Kidney capillary endothelial cell (primary cell): ENCODE measurements around the gene UVRAG.
"Not testable (repeated sequence)": the region's sequence is repeated elsewhere in the genome, so short reads cannot be mapped to it uniquely, and the experiment has no call there.

Experiments used
- DNase-seq: peaks from one replicate; pipeline ENCODE4 v3.0.0-alpha.2; 2018; ENCODE audit warnings: low spot score

The UVRAG gene

DNA sequence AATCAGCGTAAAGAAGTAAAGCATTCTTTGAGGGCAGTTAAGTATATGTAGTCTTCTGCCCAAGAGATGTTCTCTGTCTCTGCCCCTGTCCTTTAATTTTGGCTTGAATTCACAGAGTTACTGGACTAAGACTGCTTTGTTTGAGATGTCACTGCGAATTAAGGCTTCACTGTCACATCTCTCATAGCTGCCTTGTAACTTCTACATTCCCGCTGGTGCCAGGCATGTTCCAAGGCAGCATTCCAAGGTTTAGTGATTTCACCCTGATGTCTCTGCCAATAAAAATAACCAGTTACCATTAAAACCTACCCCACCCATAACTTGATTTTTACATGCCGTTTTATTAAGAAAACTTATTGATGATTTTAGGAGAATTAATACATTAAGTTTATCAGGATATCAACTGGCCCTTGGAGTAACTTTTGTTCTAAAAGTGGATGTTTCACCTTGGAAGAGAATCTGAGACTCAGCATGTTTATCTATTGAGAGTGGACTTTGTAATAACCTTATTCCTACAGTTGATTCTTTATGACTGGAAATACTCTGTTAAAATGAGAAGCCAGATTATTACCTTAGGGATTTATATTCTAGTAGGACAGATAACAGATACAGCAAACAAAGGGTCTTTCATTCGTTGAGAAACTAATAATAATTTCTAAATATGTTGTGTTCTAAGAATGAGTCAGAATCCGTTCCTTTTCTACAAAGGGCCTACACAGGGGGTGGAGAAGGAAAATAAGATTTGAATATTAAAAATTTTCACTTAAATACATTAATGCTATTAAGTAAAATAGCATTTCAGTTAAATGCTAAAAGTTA, 110.2 kb downstream of the UVRAG start:
- no peak for DNase-seq

DNA sequence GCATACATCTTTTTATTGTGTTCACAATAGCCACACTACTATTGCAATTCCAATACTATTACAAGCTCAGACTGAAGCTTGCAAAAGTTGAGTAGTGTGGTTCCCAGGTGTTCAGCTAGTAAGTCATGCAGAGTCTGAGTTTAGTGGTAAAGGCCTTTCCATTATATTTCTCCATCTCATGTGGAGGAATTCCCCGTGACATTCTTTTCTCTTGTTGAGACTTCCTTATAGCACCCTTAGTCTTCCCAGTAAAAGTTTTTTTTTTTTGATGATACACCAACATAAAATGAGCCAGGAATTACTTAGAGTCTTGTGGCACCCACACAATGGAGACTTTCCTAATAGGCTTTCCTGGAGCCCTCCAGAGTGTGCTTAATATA, 110.8 kb downstream of the UVRAG start:
- no peak for DNase-seq

DNA sequence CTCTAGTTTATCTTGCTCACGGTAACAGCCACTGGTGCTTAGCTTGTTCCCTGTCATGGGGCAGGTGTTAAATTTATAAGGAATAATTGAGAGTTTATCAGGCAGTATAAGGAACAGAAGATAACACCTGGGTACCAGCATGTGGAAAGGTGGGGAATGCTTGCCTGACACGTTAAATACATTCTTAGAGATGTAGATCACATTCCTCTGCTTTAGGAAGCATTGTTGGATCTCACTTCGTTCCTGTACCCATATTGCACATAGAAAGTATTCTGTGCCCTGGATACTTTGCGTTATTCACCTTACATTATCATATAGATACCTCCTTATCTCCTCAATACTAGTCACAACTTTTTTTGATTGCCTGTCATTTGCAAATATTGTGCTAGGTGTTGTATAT, 114.7 kb downstream of the UVRAG start:
- DNase-seq, result no peak

DNA sequence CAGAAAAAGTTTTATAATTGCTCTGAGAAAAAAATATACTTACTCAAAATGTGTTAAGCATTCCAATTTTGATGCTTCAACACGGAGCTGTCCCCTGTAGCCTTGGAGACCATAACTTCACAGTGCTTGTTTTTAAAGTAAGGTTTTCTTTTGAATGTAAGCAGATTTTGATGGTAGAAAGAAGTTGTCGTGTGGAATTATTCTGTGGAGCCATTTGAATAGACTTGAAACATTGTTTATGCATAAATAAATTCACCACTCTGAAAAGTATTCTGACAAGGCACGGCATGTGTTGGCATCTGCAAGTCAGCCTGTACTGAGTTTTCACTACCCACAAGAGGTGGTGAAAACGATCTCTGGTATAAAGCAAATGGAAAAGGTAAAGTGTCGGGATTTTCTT, 115.5 kb downstream of the UVRAG start:
- DNase-seq, result no peak

DNA sequence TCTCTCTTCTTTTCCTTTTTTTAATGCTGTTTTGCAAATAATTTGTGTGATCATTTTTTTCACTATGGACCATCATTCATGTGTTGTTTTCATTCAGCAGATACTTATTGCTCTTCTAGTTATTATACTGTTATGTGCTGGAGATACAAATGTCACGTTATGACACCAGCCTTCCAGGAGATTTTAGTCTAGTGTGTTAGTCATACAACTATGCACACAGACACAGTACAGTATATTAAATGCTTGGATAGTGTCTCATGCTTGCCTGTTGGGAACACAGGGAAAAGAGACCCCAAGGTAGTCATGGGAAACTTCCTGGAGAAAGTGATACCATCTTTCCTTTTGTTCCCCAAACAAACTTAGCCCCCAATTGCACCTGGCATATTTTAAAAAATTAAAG, 116.1 kb downstream of the UVRAG start:
- no peak for DNase-seq

DNA sequence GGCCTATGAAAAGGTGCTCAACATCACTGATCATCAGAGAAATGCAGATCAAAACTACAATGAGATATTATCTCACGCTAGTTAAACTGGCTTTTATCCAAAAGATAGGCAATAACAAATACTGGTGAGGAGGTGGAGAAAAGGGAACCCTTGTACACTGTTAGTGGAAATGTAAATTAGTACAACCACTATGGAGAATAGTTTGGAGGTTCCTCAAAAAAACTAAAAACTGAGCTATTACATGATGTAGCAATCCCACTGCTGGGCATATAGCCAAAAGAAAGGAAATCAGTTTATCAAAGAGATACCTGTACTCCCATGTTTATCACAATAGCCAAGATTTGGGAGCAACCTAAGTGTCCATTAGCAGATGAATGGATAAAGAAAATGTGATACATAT, 118.7 kb downstream of the UVRAG start:
- not testable (repeated sequence) for DNase-seq

DNA sequence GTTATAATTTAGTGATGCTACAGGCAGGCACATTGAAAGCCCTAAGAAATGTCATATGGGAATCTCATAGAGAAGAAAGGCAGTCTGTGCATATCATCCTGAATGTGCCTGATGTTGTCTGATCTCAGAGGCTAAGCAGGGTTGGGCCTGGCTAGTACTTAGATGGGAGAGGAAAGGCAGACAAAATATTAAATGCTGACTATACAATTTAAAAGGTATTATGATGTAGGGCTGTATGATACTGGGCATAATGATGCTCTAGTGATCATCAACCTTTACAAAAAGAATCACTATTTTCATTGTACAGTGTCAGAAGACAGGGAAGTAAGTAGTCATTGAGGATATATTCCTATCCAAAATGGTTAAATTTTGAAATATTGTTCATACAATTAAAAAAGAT, 119.8 kb downstream of the UVRAG start:
- DNase-seq, result no peak

DNA sequence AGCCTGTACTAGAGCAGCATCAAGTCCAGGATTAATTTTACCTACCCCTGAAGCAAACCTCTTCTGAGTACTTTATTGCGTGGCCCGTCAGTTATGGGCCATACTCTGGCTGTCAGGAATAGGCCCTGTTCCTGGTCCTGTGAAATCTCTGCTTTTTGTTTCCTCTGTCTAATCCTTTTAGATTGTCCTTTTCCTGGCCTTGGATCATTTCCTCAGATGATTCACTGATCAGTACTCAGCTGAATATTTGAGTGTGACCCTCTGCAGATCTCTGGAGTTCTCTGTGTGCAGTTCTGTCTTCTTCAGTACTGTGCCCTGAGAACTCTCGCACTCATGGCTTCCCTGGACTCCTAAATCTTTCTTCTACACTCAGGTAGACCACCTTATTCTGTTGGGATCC, 123.5 kb downstream of the UVRAG start:
- peak; percentile 36 for DNase-seq

DNA sequence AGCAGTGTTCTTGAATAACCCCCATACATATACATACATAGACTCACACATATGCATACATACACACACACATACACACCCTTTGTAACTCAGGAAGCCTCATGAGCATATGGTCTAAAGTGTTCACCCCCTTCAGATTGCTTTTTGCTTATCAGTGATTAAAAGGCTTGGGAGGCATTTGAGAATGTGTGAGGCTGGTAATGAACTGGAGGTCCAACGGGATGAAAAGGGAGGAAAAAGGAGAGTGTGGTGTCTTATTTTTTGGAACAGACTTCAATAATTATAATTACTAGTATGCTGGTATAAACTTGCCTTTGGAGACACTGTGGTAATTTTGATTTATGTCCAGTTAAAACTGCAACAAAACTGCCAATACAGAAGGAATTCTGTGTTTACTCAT, 124.5 kb downstream of the UVRAG start:
- DNase-seq, result no peak

DNA sequence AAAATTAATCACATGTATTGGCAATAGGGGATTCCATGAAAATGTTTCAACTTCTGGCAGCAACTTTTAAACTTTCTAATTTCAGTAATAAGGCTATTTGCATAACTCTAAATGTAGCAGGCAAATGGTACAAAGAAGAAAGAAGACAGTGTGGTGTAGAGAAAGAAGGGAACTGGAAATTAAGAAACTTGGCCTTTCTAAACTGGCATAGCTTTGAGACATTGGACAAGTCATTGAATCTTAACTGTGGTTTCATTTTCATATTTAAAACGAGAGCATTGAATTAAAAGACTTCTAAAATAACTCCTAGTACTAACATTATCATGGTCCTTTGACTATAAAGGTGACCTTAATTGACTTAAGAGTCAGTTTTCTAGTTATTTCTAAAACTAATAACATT, 125.0 kb downstream of the UVRAG start:
- DNase-seq, result no peak

DNA sequence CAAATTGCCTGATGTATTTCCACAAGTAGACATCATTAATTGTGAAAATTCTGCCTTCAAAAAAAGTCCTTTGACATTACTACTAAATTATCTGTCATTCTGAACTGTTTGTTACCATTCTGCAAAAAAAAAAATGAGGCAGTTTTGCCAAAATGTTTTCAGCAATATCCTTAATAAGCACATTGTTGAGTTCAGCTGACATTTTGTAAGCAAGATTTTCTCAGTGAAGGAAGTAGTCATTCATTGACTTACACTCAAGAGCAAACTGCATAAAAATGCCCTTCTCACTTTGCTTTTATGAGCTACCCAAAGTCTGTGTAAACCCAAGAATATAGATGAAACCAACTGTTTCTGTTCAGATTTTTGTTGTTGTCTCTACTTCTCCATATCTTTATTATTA, 125.9 kb downstream of the UVRAG start:
- no peak for DNase-seq

DNA sequence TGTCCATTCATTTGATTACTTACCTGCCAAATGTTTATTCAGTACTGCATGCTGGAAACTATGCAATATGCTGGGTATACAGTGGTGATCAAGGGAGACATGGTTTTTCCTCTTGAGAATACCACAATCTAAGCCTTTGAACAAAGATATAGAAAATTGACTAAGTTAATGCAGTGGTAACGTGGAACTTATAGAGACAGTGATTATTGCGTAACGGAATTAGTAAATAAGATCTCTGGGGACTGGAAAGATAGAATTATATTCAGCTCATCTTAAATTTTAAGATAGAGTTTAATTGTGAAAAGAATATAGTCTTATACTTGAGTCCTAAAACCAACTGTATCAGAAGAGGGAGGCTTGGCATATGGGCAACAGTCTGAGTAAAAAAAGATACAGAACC, 129.5 kb downstream of the UVRAG start:
- DNase-seq, result no peak

DNA sequence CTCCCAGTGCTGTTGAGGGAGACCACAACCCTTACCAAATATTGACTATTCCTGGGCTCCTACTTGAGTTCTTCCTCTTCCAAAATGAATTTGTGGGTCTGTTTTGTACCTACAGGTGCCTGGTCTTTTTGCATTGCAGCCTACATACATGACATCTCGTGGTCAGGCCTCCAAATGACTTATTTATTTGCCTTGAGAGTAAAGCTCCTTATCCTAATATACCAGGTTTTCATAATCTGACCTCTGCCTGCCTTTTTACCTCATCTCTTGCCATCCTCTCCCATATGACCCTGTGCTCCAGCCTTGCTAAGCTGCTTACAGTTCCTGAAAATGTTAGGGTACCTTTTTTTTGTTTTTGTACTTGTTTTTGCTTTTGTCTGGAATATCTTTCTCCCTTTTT, 130.4 kb downstream of the UVRAG start:
- DNase-seq, result no peak

DNA sequence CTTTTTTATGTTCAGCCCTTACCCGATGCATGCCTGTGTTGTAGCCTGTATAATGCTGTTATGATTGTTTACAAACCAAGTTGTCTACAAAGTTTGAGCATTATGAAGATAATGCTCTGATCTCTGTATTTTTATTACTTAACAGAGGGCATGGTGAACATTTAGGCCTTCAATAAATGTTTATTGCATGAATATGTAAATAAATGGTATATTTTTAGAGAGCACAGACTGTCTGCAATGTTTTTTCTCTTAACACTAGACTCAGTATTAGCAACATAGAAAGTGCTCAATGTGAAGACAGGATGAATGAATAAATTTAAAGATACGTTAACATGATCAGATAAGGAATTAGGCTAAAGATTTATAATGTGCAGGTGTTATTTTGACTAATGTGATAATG, 130.9 kb downstream of the UVRAG start:
- DNase-seq, result no peak

DNA sequence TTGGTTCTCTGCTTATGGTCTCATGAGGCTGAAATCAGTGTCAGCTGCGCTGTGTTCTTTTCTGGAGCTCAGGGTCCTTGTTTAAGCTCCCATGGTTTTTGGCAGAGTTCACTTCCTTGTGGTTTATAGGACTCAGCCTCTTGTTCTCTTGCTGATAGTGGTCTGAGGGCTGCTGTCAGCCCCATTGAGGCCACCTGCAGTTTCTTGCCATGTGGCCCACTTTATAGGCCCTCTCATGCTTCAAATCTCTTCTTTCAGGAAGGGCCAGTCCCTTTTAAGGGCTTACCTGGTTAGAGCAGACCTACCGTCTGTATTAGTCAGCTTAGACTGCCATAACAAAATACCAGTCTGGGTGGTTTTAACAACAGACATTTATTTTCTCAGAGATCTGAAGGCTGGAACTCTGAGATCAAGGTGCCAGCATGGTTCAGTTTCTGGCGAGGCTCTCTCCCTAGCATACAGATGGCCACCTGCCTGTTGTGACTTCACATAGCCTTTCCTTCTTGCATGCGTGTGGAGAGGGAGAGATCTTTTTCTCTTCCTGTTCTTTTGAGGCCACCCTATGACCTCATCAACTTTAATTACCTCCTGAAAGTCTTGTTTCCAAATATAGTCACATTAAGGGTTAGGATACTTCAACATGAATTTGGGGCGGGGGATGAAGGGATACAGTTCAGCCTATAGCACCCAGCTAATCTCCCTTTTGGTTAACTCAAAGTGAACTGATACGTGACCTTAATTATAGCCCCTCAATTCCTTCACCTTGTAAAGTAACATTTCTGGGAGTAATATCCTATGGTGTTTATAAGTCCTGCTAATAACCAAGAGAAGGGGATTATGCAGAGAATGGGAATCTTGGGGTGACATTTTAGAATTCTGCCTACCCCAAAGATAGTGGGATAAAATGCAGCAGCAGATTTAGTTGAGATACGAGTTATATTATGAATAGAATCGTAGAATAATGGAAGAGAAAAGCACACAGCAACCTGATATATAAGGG, 131.8 kb downstream of the UVRAG start:
- DNase-seq, result no peak

DNA sequence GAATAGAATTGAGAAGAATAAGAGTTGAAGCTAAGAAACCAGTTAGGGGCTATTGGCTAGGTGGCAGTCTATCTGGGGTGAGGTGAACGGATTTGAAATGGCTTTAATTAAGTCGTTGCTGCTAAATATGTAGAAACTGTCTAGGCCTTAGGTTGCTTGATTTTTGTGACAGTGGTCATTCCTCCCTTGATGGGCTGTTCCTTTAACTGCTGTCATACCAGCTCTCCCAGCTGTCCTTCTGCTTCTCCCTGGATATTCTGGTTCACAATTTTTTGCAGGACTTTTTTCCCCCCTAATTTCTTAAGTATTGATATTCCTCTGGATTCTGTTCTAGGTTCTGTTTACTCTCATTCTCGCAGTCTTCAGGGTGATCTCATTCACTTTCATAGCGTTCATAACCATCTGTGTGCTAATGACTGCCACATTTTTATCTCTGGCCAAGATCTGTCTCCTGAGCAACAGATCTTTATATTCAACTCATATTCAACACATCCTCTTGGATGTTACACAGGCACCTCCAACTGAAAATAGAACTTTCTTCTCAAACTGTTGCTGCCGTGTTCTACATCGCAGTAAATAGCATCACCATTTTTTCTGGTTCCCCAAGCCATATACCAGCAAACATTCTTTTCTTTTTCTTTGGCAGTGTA, 134.1 kb downstream of the UVRAG start:
- DNase-seq, result no peak

DNA sequence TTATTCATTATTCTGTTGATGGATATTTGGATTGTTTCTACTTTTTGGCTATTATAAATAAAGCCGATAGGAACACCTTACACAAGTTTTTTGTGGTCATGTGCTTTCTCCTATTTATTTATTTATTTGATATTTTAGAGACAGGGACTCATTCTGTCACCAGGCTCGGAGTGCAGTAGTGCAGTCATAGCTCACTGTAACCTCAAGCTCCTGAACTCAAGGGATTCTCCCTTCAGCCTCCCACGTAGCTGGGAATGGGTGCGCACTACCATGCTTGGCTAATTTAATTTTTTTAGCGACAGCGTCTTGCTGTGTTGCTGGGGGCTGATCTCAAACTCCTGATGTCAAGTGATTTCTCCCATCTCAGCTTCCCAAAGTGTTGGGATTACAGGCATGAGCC, 135.1 kb downstream of the UVRAG start:
- no peak for DNase-seq

DNA sequence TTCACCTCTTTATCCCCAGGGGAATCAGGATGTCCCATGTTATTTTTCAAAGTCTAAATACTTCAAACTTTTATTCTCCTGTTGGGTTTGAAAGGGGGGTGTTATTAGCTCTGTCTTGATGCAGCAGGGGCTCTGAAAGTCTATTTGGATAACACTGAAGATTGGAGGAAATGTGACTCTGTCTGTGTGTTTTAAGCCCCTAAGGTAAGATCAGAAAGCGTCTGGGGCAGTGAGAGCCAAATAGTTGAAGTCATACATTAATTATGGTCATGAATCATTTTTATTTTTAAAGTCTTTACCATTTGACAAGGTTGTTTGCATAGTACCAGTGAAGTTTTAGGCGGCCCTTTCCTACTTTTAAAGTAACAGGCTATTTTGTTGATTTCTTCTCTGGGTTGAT, 139.0 kb downstream of the UVRAG start:
- no peak for DNase-seq

DNA sequence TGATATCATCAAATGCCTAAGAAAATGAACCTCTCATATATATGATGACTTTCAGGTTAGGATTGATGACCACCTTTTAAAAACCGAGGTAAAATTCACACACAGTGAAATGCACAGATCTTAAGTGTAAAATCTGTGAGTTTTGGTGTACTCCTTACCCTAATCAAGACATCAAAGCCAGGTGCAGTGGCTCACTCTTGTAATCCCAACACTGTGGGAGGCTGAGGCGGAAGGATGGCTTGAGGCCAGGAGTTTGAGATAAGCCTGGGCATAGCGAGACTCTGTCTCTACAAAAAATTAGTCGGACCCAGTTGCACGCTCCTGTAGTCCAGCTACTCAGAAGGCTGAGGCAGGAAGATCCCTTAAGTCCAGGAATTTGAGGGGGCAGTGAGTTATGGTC, 140.4 kb downstream of the UVRAG start:
- DNase-seq, result no peak

DNA sequence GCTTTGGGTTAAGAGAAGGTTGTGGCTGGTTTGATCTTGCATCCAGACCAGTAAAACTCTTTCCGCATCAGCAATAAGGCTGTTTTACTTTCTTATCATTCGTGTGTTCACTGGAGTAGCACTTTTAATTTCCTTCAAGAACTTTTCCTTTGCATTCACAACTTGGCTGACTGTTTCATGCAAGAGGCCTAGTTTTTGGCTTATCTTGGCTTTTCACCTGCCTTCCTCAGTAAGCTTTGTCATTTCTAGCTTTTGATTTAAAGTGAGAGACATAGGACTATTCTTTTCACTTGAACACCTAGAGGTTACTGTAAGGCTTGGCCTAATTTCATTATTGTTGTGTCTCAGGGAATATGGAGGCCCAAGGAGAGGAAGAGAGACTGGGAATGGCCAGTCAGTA, 144.5 kb downstream of the UVRAG start:
- no peak for DNase-seq

DNA sequence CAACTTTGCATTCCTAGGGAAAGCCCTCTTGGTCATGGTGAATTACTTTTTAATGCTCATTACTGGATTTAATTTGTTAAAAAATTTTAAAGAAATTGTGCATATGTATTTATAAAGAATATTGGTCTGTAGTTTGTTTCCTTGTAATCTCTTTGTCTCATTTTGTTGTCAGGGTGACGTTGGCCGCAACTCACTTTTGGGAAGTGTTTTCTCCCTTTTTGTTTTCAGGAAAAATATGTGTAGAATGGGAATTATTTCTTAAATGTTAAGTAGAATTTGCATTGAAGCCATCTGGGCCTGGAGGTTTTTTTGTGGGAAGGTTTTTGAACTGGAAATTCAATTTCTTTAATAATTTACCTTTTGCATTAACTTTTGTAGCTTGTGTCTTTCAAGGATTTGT, 149.1 kb downstream of the UVRAG start:
- DNase-seq, result no peak

DNA sequence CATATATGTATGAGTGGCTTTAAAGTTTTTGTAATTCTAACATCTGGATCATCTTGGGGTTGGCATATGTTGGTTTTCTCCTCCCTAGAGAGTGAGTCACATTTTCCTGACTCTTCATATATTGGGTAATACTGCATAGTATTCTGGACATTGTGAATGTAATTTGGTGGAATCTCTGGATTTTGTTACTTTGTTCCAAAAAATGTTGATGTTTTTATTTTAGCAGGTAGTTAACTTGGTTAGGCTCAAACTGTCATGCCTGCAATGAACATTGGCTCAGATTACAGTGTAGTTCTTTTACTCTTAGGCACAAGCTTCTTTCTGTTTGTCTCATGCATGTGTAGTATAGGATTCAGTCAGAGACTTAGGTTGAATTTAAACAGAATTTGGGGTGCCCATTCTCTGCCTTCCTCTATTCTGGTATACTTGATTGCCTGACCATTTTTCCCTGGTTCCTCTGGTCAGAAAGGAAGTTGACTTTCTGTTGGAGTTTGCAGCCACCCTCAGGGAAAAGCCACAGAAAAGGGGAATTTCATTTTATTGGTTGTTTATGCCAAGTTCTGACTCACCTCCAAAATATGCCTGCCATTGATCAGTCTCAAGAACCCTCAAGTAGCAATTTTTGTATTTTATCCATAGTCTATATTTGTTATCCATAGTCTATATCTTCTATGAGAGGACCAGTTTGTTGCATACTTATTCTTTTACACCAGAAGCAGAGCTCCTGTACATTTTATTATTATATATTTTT, 151.7 kb downstream of the UVRAG start:
- peak; percentile 59 for DNase-seq
